PC-9 (cell line): ENCODE results near the gene SEL1L3. TPM values are rescaled to one million over a fixed set of nuclear protein-coding genes. Genes with fewer than 3 reads are reported as not detected.

ENCODE experiments used
- BruUV-seq: library from RNA; stranded (reverse); fragments of 400-500 nt; replicated peaks from 2 replicates; lab custom pipeline; 2021; lab: Mats Ljungman, UMichigan
- CTCF ChIA-PET: fragments of 300-600 bp; sonication (Branson Sonifier 250); formaldehyde crosslinking; loops from one replicate; lab custom pipeline; 2022; ENCODE audit warnings: antibody characterized with exemption; lab: Charles Lee
- POLR2A ChIA-PET: fragments of 300-600 bp; sonication (Branson Sonifier 250); formaldehyde crosslinking; loops from one replicate; lab custom pipeline; 2022; ENCODE audit warnings: antibody characterized with exemption; ENCODE audit not compliant: unreplicated experiment; lab: Charles Lee
- DNase-seq, 2 experiments: peaks; one replicate each; pipeline versions ENCODE4 v3.0.0 to v3.0.0-alpha.2; 2015 to 2022; ENCODE audit warnings: mixed read lengths in 1 of 2
- H2AFZ ChIP-seq: fragments of 200-600 bp; sonication (generic); 2 replicates; pipeline ENCODE4 v1.8.1; 2017; ENCODE audit warnings: antibody characterized with exemption
- H3F3A ChIP-seq: fragments of 200-600 bp; sonication (generic); 2 replicates; pipeline ENCODE4 v1.8.1; 2017; ENCODE audit warnings: antibody characterized with exemption, mild to moderate bottlenecking, low read depth; ENCODE audit not compliant: insufficient read depth
- H3K27ac ChIP-seq: fragments of 200-600 bp; sonication (generic); 2 replicates; pipeline ENCODE4 v1.6.1; 2016; ENCODE audit warnings: mixed run types
- H3K27me3 ChIP-seq: fragments of 200-600 bp; sonication (generic); 2 replicates; pipeline ENCODE4 v1.6.1; 2016; ENCODE audit warnings: low read depth, mixed run types; ENCODE audit not compliant: insufficient read depth
- H3K36me3 ChIP-seq: fragments of 200-600 bp; sonication (generic); 2 replicates; pipeline ENCODE4 v1.6.1; 2016; ENCODE audit warnings: low read depth, mixed run types
- H3K4me1 ChIP-seq: fragments of 200-600 bp; sonication (generic); replicated peaks from 2 replicates; pipeline ENCODE4 v1.6.1; 2016; ENCODE audit warnings: mixed run types; ENCODE audit not compliant: insufficient read depth
- H3K4me2 ChIP-seq: fragments of 200-600 bp; sonication (generic); 2 replicates; pipeline ENCODE4 v1.6.1; 2017; ENCODE audit warnings: mixed run types
- H3K4me3 ChIP-seq: fragments of 200-600 bp; sonication (generic); 2 replicates; pipeline ENCODE4 v1.6.1; 2016; ENCODE audit warnings: mixed run types
- H3K79me2 ChIP-seq: fragments of 200-600 bp; sonication (generic); 2 replicates; pipeline ENCODE4 v1.6.1; 2017; ENCODE audit warnings: low read depth, mixed run types
- H3K9me2 ChIP-seq: fragments of 200-600 bp; sonication (generic); 2 replicates; pipeline ENCODE4 v1.8.1; 2017; ENCODE audit warnings: mild to moderate bottlenecking; ENCODE audit not compliant: insufficient read depth
- H3K9me3 ChIP-seq: fragments of 200-600 bp; sonication (generic); 2 replicates; pipeline ENCODE4 v1.8.1; 2016; ENCODE audit warnings: low read depth; ENCODE audit not compliant: insufficient read depth
- H4K20me1 ChIP-seq: fragments of 200-600 bp; sonication (generic); 2 replicates; pipeline ENCODE4 v1.8.1; 2017; ENCODE audit not compliant: insufficient read depth
- EZH2 ChIP-seq: fragments of 200-600 bp; sonication (generic); IDR thresholded peaks from 2 replicates; pipeline ENCODE4 v1.8.0; 2017; ENCODE audit warnings: antibody characterized with exemption, low read depth
- intact Hi-C: fragments of 100-400 bp; cut with micrococcal nuclease; formaldehyde crosslinking; loops from one replicate; pipeline ENCODE4 v1.10.0; 2022; ENCODE audit not compliant: unreplicated experiment
- total RNA-seq: library from RNA; stranded (reverse); gene quantifications from 2 replicates; pipeline ENCODE4 v1.2.3, GENCODE V29; 2021
- TF ChIP-seq, protein P1 (sequence below): fragments of 200-600 bp; sonication (generic); conservative IDR thresholded peaks from 2 replicates; pipeline ENCODE4 v1.6.1; 2017; ENCODE audit warnings: mixed run types, antibody characterized with exemption, mild to moderate bottlenecking, moderate library complexity

The SEL1L3 gene
- total RNA-seq, 1 experiment from 2014 or later, result 79.2 TPM

DNA sequence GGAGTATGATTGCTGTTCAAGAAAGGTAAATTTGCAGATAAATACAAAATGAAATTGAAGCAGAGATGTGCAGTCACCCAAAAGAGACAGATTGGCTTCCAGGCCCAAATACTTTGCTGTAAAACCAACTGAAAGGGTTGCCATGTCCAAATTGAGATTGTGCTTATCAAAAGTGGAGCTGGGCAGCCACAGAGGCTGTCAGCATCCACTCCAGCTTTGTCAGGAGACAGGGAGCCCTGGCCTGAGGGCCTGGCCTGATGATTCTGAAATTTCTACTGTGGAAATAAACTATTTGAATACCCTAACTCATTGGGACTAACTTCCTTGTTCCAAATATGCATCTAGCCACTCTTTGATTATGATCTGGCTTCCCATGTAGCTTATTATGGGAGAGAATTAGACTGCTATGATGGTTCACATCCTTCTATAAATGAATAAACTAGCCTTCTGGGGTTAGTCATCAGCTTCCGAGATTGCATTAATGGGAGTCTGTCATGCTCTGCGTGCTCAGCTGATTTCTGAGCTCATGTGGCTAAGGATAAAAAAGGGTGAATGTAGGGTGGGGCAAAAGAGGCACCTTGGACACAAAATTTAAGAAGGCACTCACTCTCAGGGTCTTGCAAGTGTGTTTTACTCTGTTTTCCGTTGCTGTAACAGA is 158.9 kb downstream of the SEL1L3 start:
- intact Hi-C loops, result no loop called here
- H3K79me2 ChIP-seq, result no peaks in the 10 kb centered on the region
- no peaks in the 10 kb centered on the region for H3K27me3 ChIP-seq
- no TSS peak for BruUV-seq
- TF ChIP-seq, protein P1, sequence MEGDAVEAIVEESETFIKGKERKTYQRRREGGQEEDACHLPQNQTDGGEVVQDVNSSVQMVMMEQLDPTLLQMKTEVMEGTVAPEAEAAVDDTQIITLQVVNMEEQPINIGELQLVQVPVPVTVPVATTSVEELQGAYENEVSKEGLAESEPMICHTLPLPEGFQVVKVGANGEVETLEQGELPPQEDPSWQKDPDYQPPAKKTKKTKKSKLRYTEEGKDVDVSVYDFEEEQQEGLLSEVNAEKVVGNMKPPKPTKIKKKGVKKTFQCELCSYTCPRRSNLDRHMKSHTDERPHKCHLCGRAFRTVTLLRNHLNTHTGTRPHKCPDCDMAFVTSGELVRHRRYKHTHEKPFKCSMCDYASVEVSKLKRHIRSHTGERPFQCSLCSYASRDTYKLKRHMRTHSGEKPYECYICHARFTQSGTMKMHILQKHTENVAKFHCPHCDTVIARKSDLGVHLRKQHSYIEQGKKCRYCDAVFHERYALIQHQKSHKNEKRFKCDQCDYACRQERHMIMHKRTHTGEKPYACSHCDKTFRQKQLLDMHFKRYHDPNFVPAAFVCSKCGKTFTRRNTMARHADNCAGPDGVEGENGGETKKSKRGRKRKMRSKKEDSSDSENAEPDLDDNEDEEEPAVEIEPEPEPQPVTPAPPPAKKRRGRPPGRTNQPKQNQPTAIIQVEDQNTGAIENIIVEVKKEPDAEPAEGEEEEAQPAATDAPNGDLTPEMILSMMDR, result no peak
- no peak for TF ChIP-seq EZH2
- CTCF ChIA-PET, result no interaction called here
- H3K4me2 ChIP-seq, result no peak overlapping the region
- H3F3A ChIP-seq, result no peaks in the 10 kb centered on the region
- no peaks in the 10 kb centered on the region for H3K36me3 ChIP-seq
- no peaks in the 10 kb centered on the region for H3K4me1 ChIP-seq
- H3K27ac ChIP-seq, result no peak overlapping the region
- no peak for DNase-seq
- H3K9me3 ChIP-seq, result no peaks in the 10 kb centered on the region
- POLR2A ChIA-PET, result no interaction called here
- no peaks in the 10 kb centered on the region for H4K20me1 ChIP-seq
- no peak overlapping the region for H3K4me3 ChIP-seq
- H3K9me2 ChIP-seq, result no peaks in the 10 kb centered on the region
- no peak overlapping the region for H2AFZ ChIP-seq

DNA sequence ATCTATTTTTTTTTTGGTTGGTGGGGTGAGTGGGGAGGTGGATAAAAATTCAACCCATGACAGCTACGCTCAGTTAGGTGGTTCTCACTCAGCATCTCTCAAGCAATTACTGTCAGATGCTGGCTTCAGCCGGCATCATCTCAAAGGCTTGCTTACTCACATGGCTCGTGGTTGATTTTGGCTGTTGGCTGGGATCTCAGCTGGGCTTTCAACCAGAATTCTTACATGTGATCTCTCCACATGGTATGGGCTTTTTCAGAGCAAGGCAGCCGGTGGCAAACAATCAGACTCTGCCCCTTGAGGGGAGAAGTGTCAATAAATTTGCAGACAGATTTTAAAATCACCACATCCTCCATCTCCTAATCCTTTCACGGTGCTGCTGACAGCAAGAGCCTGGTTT is 159.9 kb downstream of the SEL1L3 start:
- intact Hi-C loops, result no loop called here
- no peaks in the 10 kb centered on the region for H3K4me1 ChIP-seq
- H3K27me3 ChIP-seq, result no peaks in the 10 kb centered on the region
- no peak overlapping the region for H2AFZ ChIP-seq
- no peaks in the 10 kb centered on the region for H4K20me1 ChIP-seq
- TF ChIP-seq, protein P1, result no peak
- no peak for TF ChIP-seq EZH2
- BruUV-seq, result no TSS peak
- POLR2A ChIA-PET, result no interaction called here
- H3K9me3 ChIP-seq, result no peaks in the 10 kb centered on the region
- CTCF ChIA-PET, result no interaction called here
- no peak overlapping the region for H3K27ac ChIP-seq
- H3F3A ChIP-seq, result no peaks in the 10 kb centered on the region
- H3K4me3 ChIP-seq, result no peak overlapping the region
- no peak overlapping the region for H3K4me2 ChIP-seq
- no peaks in the 10 kb centered on the region for H3K36me3 ChIP-seq
- H3K9me2 ChIP-seq, result no peaks in the 10 kb centered on the region
- DNase-seq, result no peak
- no peaks in the 10 kb centered on the region for H3K79me2 ChIP-seq

DNA sequence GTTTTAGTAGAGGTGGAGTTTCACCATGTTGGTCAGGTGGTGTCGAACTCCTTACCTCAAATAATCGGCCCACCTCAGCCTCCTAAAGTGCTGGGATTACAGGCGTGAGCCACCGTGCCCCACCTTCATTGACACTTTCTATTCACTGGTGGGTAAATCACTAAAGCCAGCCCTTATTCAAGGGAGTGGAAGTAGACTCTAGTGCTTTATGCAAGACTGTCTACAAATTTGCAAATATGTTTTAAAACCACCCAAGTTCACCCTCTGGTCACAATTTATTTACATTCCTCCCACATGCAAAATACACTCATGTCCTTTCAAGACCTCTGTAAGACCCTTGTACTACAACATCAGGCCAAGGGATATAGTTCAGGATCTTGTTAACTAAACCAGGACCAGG is 162.1 kb downstream of the SEL1L3 start:
- intact Hi-C loops, result no loop called here
- Histone ChIP-seq H4K20me1 (no peaks in the 10 kb centered on the region), H3K4me3 (no peak overlapping the region), H3K79me2 (no peaks in the 10 kb centered on the region), H2AFZ (no peak overlapping the region), H3K9me2 (no peaks in the 10 kb centered on the region), H3K27ac (no peak overlapping the region), H3K27me3 (no peaks in the 10 kb centered on the region), H3K4me1 (no peaks in the 10 kb centered on the region), H3F3A (no peaks in the 10 kb centered on the region), H3K36me3 (no peaks in the 10 kb centered on the region), H3K9me3 (no peaks in the 10 kb centered on the region), H3K4me2 (no peak overlapping the region)
- POLR2A ChIA-PET, result no interaction called here
- TF ChIP-seq, protein P1, result no peak
- no peak for TF ChIP-seq EZH2
- no TSS peak for BruUV-seq
- CTCF ChIA-PET, result interaction anchor here (0.6 kb wide), 1 partner anchor 52 kb away, joined by 3 read pairs; no protein-coding TSS in a partner anchor
- DNase-seq, result no peak
